K562 treated with DMSO at 1 percent for 4 hours (cell line): ENCODE measurements around the gene CEACAM20. TPM values are rescaled to one million over a fixed set of nuclear protein-coding genes. Genes with fewer than 3 reads are reported as not detected.

Source experiments
- total RNA-seq: library from RNA; unstranded; fragments of 300-600 nt; gene quantifications from 2 replicates; pipeline ENCODE4 v1.2.3, GENCODE V29; 2022; ENCODE audit not compliant: insufficient read depth

CEACAM20 gene
- not detected in 2 replicates for total RNA-seq

DNA sequence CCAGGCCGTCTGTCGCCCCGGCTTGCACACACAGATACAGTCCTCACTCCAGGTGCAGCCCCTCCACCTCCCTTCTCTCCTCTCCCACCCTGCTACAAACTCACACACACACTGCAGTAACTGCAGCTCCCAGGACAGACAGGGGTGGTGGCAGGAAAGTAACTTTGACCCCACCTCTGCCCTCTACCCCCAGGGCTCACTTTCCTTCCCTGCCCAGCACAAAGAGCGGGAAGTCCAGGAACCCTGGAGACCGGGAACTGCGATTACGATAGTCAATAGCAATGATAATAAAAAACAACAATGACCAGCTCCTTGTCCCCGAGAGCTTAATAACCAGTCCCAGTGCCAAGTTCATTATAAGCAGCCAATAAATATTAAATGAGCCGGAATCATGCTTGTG, at the start of gene CEACAM20:
TSS of gene CEACAM20 (minus strand) at position 140 of the 400 bp plus-strand sequence. CDS start 166 bp downstream, outside the sequence.

DNA sequence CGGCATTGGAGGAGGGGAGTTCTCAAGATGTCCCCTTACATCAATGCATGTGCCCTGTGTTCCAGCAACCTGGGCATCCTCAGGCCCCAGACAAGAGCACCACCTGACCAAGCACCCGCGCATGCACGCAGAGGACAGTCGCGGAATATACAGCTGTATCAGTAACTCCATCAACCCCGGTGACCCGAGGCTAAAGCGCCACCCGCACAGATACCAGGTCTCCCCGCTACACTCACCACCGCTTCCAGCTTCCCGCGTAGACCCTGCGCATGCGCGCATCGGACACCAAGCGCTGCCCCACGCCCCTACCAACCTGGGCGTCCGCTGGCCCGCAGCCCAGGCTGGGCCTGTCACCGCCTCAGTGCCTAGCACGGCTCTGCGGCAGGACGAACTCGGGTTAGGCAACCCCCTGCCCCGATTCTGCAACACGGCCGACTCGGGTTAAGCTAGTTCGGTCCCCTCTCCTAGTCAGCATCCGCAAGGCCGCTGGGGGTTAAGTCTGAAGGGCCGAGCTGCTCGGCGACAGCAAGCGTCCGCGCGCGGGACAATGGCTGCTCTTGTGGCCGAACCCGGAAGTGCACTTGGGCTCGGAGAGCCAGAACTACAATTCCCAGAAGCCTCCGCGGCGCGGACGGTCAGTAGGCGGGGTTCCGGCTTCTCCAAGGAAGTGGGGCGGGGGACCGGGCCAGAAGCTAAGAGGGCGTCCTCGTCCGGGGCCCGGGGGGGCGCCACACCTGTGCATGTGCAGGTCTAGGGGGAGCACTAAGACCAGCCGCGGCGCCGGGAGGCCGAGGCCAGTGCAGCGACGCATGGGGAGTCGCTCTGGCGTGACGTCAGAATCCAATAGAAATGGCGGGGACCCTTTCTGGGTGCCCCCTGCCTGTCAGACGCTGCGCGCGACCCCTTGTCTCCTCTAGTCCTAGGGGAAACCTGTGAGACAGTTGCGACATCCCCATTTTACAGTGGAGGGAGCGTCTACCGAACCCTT, 29.2 kb downstream of the CEACAM20 start, which contains the start of gene ZNF180:
TSS of gene ZNF180 (minus strand) at position 561 of the 988 bp plus-strand sequence. CDS start 3,188 bp downstream, outside the sequence.

Other genes with a start within 250 kb of the CEACAM20 start
- 0.51 and 1.6 TPM in 2 replicates for gene ZNF235, start 224.7 kb downstream of the CEACAM20 start, total RNA-seq
- 0.62 and 3.4 TPM in 2 replicates for gene ZNF112, start 173.0 kb downstream of the CEACAM20 start, total RNA-seq
- gene ZNF285, start 128.1 kb downstream of the CEACAM20 start, total RNA-seq = 0.29 TPM in 1 of 2 replicates, not detected in the other
- gene ZNF229, start 81.2 kb downstream of the CEACAM20 start, total RNA-seq = 1.1 and 3.1 TPM in 2 replicates
- 2.2 and 3.0 TPM in 2 replicates for gene ZNF180, start 29.2 kb downstream of the CEACAM20 start, total RNA-seq
- not detected in 2 replicates for gene IGSF23, start 83.9 kb upstream of the CEACAM20 start, total RNA-seq
- gene PVR, start 114.2 kb upstream of the CEACAM20 start, total RNA-seq = 14.1 and 16.0 TPM in 2 replicates
- 2.5 and 3.0 TPM in 2 replicates for gene CEACAM19, start 141.8 kb upstream of the CEACAM20 start, total RNA-seq
- gene CEACAM16, start 169.5 kb upstream of the CEACAM20 start, total RNA-seq = not detected in 2 replicates
- gene BCL3, start 219.0 kb upstream of the CEACAM20 start, total RNA-seq = 7.5 and 13.9 TPM in 2 replicates
- 0.71 TPM in 1 of 2 replicates, not detected in the other for gene CBLC, start 248.2 kb upstream of the CEACAM20 start, total RNA-seq